OCI-M1 (cell line): ENCODE measurements around the gene ZNF483.
"Not testable (repeated sequence)": the region's sequence is repeated elsewhere in the genome, so short reads cannot be mapped to it uniquely, and the experiment has no call there.

Experiments used
- DNase-seq: peaks from one replicate; lab custom pipeline; 2025; lab: John Stamatoyannopoulos, UW

Gene ZNF483

DNA sequence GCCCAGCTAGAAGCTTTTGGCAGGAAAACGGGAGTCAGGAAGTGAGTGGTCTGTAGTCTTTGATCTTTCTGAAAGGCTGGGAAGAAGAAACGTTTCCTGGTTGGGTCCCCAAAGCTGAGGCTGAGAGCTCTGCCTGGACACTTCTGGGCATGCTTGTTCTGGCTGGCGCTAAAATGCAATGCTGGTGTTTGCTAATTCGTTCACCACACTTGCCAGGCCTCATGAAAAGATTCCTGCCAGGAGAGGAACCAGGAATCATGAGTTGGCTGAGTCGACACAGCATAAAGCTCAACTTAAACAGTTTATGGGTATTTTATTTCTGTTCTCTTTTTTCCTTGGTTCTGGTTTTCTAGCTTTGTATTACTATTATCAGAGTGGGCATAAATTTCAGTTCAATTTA, 85.2 kb downstream of the ZNF483 start:
- DNase-seq = no peak

DNA sequence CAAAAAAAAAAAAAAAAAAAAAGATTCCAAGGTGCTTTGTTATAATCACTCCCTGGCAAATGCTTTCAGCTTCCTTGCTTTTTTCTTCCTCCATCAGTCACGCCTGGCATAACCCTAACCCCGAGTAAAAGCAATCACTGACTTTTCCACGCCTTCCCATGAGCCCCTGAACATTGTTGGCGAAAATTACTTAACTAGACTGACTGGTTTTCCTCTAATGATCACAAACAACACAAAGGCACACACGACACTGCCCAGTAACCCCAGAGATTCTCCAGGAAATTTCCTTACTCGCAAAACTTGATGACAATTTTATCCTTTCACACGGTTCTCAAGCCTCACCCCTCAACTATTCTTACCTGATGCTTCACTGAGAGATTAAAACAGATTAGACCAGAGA, 85.9 kb downstream of the ZNF483 start:
- DNase-seq = no peak

DNA sequence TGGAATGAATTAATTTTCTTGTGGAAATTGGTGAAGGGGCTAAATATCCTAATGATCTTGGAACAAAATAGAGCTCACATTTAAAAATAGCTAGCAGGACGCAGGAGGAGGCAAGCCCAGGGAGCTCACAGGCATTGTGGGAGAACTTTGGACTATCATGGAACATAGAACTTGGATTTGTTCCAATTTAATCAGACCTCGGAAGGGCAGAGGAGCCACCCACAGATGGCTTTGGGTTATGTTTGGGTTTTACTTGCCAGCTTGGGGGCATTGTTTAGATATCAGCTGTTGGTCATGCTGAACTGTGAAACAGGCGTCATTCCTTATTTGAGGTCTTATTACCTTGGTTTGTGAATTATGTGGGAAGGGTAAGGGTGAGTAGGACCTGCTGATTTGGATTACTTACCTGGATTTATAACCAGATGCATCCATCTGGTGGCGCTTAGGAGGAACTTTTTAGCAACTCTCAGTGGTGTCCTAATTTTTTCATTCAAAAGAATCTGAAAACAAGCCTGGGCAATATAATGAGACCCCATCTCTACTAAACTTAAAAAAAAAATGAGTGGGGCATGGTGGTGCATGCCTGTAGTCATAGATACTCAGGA, 88.6 kb downstream of the ZNF483 start:
- DNase-seq = no peak

DNA sequence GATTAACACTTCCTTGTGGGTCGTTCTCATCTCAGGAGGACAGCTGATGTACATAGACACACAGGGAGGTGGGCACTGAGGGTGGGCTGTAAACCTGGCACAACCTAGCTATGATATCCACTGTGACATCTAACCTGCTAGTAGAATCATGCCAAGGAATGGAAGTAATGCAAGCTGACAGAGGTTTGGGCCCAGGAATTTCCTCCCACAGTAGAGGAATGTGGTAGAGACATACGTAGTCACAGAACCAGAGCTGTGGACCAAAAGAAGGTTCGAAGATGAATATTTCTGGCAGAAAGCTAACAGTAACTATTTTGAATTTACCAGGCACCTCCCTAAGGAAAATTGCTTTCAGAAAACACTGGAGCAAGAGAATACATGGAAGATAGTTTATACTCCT, 90.9 kb downstream of the ZNF483 start:
- DNase-seq = no peak

DNA sequence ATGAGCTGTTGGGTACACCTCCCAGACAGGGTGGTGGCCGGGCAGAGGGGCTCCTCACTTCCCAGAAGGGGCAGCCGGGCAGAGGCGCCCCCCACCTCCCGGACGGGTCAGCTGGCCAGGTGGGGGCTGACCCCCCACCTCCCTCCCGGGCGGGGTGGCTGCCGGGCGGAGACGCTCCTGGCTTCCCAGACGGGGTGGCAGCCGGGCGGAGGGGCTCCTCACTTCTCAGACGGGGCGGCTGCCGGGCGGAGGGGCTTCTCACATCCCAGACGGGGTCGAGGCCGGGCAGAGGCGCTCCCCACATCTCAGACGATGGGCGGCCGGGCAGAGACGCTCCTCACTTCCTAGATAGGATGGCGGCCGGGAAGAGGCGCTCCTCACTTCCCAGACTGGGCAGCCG, 92.4 kb downstream of the ZNF483 start:
- DNase-seq = not testable (repeated sequence)

DNA sequence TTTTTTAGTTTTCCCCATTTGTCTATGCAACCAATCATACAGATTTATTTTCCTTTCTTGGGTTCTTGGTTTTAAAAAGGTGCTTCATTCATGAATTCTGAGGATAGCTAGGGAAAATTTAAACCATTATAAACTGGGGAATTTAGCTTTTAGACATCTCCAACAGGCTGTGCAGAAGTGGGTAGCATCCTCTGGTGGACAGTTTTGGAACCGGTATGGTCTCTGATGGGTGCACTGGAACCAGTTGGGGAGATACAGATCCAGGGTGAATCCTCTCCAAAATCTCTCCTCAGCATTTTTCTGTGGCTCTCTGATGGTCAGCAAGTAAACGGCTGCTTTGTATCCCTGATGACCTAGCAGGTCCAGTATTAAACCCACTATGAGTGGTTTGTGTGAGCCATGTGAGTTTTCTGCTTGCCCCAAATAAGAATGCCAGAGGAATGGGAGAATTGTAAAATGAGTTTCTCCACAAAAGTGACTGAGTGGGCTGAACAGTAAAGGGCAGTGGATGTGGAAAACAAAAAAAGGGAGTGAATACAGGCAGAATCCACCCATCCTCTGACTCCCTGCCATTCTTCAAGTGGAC, 97.0 kb downstream of the ZNF483 start:
- peak; percentile 71 for DNase-seq

DNA sequence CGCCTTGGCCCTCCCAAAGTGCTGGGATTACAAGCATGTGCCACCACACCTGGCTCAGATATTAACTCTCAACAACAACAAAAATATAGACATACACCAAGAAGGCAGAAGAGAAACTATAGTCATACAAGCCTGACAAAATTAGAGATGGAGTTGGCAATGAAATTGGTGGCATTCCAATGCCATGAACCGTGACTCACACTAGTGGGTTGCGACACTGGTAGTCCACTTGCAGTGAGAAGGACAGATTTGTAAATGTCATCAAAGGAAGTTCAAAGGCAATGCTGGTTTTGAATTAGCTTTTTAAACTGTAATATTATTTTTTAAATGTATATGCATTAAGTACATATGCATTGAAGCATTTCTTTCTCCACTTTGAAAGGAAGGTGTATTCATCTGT, 97.6 kb downstream of the ZNF483 start:
- no peak for DNase-seq
